ENCODE measurements around the gene BACE1-AS. TPM values are rescaled to one million over a fixed set of nuclear protein-coding genes. Genes with fewer than 3 reads are reported as not detected.

BACE1-AS gene
- total RNA-seq, 1 donor from 2014 or later = 10.3 TPM

DNA sequence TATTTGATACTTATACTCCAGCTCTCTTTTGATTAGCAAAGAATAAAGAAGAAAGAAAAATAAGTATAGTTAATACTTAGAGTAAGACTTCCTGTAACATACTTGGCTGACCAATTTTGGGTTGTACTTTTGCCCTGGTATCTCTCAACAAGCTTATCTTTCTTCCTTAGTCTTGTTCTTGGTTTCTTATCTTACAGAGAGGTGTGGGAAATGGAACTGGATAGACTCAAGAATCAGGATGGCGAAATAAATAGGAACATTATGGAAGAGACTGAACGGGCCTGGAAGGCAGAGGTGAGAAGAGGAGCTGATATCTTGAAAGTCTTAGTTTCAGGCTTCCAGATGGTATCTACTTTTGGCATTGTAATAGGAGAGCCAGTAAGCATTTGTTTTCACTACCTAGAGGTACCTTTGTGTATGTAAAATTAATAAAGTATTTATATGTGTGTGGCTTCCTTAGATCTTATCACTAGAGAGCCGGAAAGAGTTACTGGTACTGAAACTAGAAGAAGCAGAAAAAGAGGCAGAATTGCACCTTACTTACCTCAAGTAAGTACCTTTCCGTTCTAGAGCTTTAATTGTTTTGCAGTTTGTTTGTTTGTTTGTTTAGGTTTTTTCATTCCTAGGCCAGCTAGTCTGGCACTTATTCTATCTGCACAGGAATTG lies 11.3 kb upstream of the BACE1-AS start:
- Mint-ChIP-seq H3K36me3 (peaks cover 23% of the 10 kb centered on the region), H3K27me3 (ENCODE audit: insufficient read depth, low read depth) (no peaks in the 10 kb centered on the region), H3K4me1 (peaks cover 8% of the 10 kb centered on the region), H3K9me3 (no peaks in the 10 kb centered on the region), H3K27ac (no peak overlapping the region), H3K4me3 (no peak overlapping the region)
- DNase-seq (ENCODE audit: low spot score) = no peak
- H3K79me2 ChIP-seq (ENCODE audit: low read depth) = no peaks in the 10 kb centered on the region
- TF ChIP-seq CTCF (IDR thresholded peaks at IDR 0.05) (no peak), EZH2phosphoT487 (IDR thresholded peaks at IDR 0.05) (no peak), EZH2 (IDR thresholded peaks at IDR 0.05) (no peak)
- H2AFZ ChIP-seq (replicated peaks) = no peak overlapping the region
- H3F3A ChIP-seq (ENCODE audit: low read depth) = peaks cover 3% of the 10 kb centered on the region
- no peak overlapping the region for H3K27ac ChIP-seq
- no peak overlapping the region for H3K4me2 ChIP-seq
- no peaks in the 10 kb centered on the region for H3K36me3 ChIP-seq
- H3K9ac ChIP-seq = no peak overlapping the region
- peaks cover 3% of the 10 kb centered on the region for H3K4me1 ChIP-seq
- H3K9me3 ChIP-seq (ENCODE audit: low read depth) = no peaks in the 10 kb centered on the region
- no peak overlapping the region for H3K4me3 ChIP-seq
- no peaks in the 10 kb centered on the region for H4K20me1 ChIP-seq (ENCODE audit: low read depth)
- no peaks in the 10 kb centered on the region for H3K27me3 ChIP-seq

DNA sequence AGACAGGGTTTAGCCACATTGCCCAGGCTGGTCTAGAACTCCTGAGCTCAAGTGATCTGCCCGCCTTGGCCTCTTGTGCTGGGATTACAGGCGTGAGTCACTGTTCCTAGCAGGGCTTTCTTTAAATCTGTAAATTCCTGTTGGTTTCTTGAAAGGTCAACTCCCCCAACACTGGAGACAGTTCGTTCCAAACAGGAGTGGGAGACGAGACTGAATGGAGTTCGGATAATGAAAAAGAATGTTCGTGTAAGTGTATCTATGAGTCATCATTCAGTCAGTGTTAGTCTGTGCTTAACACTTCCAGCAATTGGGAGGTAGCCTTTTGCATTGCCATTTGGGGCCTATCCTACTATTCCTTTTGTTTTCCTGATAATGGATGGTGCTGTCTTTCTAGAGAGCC lies 10.0 kb upstream of the BACE1-AS start:
- Mint-ChIP-seq H3K9me3 (no peaks in the 10 kb centered on the region), H3K27ac (no peak overlapping the region), H3K27me3 (ENCODE audit: insufficient read depth, low read depth) (no peaks in the 10 kb centered on the region), H3K4me3 (no peak overlapping the region), H3K36me3 (peaks cover 24% of the 10 kb centered on the region), H3K4me1 (peaks cover 8% of the 10 kb centered on the region)
- TF ChIP-seq EZH2 (IDR thresholded peaks at IDR 0.05) (no peak), CTCF (IDR thresholded peaks at IDR 0.05) (no peak), EZH2phosphoT487 (IDR thresholded peaks at IDR 0.05) (no peak)
- Histone ChIP-seq H4K20me1 (ENCODE audit: low read depth) (no peaks in the 10 kb centered on the region), H3K4me1 (peaks cover 3% of the 10 kb centered on the region), H3K4me2 (no peak overlapping the region), H3K4me3 (no peak overlapping the region), H3K27ac (no peak overlapping the region), H3K36me3 (no peaks in the 10 kb centered on the region), H3K79me2 (ENCODE audit: low read depth) (no peaks in the 10 kb centered on the region), H3K27me3 (no peaks in the 10 kb centered on the region), H3F3A (ENCODE audit: low read depth) (no peaks in the 10 kb centered on the region), H2AFZ (replicated peaks) (no peak overlapping the region), H3K9me3 (ENCODE audit: low read depth) (no peaks in the 10 kb centered on the region), H3K9ac (no peak overlapping the region)
- DNase-seq (ENCODE audit: low spot score) = no peak

DNA sequence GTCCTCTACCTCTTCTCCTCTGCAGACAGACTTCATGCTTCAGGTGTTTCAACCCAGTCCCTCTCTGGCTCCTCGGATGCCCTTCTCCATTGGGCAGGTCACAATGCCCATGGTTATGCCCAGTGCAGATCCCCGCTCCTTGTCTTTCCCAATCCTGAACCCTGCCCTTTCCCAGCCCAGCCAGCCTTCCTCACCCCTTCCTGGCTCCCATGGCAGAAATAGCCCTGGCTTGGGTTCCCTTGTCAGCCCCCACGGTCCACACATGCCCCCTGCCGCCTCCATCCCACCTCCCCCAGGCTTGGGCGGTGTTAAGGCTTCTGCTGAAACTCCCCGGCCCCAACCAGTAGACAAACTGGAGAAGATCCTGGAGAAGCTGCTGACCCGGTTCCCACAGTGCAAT lies 9.3 kb upstream of the BACE1-AS start:
- Histone ChIP-seq H3K4me1 (peaks cover 3% of the 10 kb centered on the region), H3K4me3 (no peak overlapping the region), H3K9ac (no peak overlapping the region), H3K36me3 (no peaks in the 10 kb centered on the region), H3F3A (ENCODE audit: low read depth) (no peaks in the 10 kb centered on the region), H3K9me3 (ENCODE audit: low read depth) (no peaks in the 10 kb centered on the region), H3K79me2 (ENCODE audit: low read depth) (no peaks in the 10 kb centered on the region), H3K27me3 (no peaks in the 10 kb centered on the region), H4K20me1 (ENCODE audit: low read depth) (no peaks in the 10 kb centered on the region), H2AFZ (replicated peaks) (no peak overlapping the region), H3K4me2 (no peak overlapping the region), H3K27ac (no peak overlapping the region)
- no peaks in the 10 kb centered on the region for H3K27me3 Mint-ChIP-seq (ENCODE audit: insufficient read depth, low read depth)
- no peak overlapping the region for H3K27ac Mint-ChIP-seq
- TF ChIP-seq EZH2phosphoT487 (IDR thresholded peaks at IDR 0.05) (no peak), CTCF (IDR thresholded peaks at IDR 0.05) (no peak), EZH2 (IDR thresholded peaks at IDR 0.05) (no peak)
- DNase-seq (ENCODE audit: low spot score) = no peak
- H3K36me3 Mint-ChIP-seq = peaks cover 24% of the 10 kb centered on the region
- H3K9me3 Mint-ChIP-seq = no peaks in the 10 kb centered on the region
- H3K4me1 Mint-ChIP-seq = peaks cover 8% of the 10 kb centered on the region
- no peak overlapping the region for H3K4me3 Mint-ChIP-seq

Measured in neural progenitor cell (in vitro differentiated cells).